GM10266 (cell line): ENCODE data around the gene SLC25A29.

Experiments used
- DNase-seq: peaks from one replicate; pipeline ENCODE4 v3.0.0; 2012; ENCODE audit errors: extremely low spot score
- TF ChIP-seq, protein P1 (sequence below): IDR thresholded peaks from 2 replicates; pipeline ENCODE4 v1.5.1; 2012; ENCODE audit warnings: mild to moderate bottlenecking, low read depth; ENCODE audit not compliant: control insufficient read depth, insufficient read depth; ENCODE audit errors: missing control alignments

The SLC25A29 gene, protein sequence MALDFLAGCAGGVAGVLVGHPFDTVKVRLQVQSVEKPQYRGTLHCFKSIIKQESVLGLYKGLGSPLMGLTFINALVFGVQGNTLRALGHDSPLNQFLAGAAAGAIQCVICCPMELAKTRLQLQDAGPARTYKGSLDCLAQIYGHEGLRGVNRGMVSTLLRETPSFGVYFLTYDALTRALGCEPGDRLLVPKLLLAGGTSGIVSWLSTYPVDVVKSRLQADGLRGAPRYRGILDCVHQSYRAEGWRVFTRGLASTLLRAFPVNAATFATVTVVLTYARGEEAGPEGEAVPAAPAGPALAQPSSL

DNA sequence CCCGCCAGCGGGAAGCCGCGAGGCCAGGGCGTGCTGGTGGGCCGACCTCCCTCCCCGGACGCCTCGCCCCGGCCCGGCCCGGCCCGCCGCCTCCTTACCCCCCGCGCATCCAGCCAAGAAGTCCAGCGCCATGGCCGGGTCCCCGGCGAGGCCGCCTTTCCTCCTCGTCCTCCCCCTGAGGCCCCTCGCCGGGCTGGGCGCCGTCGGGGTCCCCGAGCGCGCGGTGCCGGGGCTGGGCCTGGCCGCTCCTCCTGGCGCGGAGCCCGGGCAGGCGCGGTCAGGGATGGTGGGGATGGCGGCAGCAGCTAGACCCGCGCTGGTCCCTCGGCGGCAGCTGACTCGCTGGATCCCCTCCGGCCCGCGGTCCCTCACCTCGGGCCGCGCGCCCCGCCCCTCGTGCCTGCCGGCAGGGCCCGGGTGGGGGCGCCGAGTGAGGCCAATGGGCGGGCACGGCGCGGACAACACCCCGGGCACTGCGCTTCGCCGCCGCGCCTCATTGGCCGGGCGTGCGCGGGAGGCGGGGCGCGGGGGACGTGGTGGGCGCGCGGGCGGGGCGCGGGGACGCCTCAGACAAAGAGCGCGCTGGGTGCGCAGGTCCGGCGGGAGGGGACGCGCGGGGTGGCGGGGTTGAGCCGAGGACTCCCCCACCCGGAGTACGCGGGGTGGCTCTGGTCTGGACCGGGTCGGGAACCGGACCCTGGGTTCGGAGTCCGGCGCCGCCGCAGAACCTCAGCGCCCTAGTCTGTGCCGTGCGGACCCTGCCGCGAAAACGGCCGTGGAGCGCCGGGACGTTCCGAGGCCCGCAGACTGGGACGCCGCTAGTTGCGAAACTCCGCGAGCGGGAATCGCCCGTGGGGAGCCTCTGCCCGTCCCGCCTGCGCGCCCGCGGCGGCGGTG is at the start of gene SLC25A29:
TSS of gene SLC25A29 (minus strand) at position 344 of the 897 bp plus-strand sequence. CDS start at position 132, 212 bp downstream.
- TF ChIP-seq, protein P1, sequence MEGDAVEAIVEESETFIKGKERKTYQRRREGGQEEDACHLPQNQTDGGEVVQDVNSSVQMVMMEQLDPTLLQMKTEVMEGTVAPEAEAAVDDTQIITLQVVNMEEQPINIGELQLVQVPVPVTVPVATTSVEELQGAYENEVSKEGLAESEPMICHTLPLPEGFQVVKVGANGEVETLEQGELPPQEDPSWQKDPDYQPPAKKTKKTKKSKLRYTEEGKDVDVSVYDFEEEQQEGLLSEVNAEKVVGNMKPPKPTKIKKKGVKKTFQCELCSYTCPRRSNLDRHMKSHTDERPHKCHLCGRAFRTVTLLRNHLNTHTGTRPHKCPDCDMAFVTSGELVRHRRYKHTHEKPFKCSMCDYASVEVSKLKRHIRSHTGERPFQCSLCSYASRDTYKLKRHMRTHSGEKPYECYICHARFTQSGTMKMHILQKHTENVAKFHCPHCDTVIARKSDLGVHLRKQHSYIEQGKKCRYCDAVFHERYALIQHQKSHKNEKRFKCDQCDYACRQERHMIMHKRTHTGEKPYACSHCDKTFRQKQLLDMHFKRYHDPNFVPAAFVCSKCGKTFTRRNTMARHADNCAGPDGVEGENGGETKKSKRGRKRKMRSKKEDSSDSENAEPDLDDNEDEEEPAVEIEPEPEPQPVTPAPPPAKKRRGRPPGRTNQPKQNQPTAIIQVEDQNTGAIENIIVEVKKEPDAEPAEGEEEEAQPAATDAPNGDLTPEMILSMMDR: no peak
- DNase-seq: peak; percentile 98

DNA sequence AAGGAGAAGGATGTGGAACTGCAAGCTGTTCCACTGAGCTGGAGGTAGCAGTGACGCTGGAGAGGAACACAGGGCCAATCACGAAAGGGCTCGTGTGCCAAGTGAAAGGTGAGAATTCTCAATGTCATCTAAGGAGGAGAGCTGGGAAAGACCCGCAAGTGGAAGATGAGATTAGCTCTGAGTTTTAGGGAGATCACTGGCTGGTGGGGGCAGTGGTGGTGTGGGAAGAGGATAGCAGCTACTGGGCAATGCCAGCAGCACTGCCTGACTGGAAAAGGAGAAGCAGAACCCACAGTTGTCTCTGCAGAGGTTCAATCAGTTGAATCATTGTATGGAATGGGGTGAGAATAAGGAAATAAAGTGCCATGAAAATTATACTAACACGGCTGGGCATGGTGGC is 44.7 kb upstream of the SLC25A29 start:
- no peak for DNase-seq
- TF ChIP-seq, protein P1: no peak

DNA sequence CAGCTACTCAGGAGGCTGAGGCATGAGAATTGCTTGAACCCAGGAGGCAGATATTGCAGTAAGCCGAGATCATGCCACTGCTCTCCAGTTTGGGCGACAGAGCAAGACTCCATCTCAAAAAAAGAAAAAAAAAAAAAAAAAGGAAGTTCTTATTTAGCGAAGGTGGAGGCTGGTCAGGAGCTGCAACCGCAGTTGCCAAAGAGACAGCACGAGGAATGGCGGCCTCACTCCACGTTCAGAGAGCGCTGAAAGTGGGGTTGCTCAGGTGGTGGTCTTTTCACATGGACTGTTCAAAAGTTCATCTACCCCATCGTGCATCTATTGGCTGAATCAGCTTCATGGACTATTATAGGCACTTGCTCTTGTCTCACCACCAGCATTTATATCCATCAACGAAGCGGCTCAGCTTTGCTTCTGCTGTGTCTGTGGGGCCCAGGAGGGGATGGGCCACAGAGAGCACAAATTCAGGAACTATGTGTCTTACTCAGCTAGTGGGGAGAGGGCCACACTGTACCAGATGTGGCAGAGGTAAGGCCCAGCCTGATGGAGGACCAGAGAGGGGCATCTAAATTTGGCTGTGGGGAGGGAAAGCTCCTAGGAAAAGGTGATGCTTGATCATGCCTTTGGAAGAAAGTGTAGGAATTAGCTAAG is 44.2 kb upstream of the SLC25A29 start:
- no peak for DNase-seq
- TF ChIP-seq, protein P1: no peak

DNA sequence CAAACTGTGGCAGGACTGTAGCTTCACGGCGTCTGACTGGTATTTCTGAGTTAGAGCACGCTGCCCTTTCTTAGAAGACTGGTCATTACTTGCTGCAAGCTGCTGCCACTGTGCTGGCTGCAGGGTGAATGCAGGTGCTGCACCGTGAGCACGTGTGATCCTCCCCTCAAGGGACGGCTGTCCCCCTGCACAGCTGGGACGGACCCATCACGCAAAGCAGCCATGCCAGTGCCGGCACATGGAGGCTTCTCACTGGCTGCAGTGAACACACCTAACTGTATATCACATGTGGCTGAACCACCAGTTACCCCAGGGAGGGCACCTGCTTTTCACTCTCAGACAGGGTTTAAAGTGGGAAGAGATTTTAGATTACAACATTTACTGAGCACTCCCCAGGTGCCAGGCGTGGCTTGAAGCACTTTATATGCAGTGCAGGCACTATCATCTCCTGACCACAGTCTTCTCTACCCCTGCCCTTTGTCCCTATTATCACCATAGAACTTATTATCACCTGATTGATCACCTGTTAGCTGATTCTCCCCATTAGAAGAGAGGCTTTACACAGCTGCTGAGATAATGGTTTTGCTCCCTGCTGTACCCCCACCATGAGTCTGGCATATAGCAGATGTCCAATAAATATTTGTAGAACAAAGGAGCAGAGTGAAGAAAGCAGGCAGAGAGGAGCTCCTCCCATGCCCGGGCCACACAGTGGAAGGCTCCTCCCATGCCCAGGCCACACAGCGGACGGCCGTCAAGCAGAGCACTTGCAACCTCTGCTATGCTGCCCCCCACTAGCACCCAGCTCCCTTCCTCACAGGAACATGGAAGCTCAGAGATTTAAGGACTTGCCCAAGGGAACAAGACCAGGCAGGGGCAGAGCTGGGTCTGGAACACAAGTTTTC is 42.8 kb upstream of the SLC25A29 start:
- TF ChIP-seq, protein P1: no peak
- no peak for DNase-seq

DNA sequence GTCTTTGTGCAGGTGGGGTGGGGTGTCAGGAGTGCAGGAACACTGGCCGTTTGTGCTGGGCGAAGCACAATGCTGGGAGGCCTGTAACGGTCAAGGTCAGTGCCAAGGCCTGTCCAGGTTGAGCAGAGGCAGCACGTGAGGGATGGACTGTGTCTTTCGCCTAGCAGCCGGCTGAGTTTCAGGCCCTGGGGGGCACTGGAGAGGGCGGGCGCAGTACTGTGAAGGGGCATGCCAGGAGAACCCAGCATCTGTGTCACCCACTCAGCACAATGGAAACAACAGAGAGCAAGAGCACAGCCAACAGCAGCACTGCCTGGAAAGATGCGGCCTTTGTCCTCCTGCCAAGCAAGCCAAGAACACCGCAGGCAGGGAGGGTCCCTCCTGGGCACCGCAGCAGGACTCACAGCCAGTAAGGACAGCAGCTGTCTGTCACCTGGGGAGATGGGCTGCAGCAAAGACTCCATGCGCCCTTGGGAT is 42.0 kb upstream of the SLC25A29 start:
- no peak for DNase-seq
- TF ChIP-seq, protein P1: no peak

DNA sequence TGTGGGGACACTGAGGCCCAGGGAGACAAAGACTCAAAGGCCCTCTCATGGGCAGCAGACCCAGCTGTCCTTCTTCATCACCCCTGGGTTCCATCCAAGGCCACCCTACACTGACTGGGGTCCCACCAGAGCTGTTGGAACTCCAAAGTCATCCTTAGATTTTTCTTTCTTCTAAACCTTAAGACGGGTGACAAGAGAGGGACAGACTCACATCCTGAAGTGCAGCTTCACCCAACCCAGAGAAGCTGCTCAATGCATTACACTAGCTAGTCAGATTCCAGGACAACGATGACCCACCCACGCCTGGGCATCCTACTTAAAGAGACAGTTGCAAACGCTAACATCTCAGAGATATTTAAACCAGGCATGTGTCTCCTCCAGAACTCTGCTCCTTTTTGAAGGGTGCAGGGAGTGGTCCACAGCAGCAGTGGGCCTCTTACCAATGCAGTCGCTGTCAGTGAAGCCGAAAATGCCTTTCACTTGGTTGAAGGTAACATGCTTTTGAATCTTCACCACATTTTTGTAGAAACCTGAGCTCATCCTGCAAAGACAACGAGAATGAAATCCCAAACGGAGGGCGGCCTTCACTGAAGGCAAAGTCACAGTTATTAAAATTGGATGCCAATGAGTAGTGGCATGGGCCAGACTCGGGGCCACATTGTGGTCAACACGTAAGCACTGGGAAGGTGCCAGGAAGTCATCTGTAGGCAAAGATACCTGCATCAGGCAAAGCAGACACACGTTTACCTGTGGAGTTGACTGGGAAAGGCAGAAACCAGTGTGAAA is 40.3 kb upstream of the SLC25A29 start:
- DNase-seq: no peak
- TF ChIP-seq, protein P1: no peak
